ENCODE data around the gene UBE3B. TPM values are rescaled to one million over a fixed set of nuclear protein-coding genes. Genes with fewer than 3 reads are reported as not detected.

Gene UBE3B
- total RNA-seq, 1 donor from 2014 or later: 44.2 TPM

GRCh38 chr12:109572506-109572845 lies 95.0 kb downstream of the UBE3B start:
- H3K27ac Mint-ChIP-seq (ENCODE audit: unreplicated experiment): peak overlapping the region; percentile 81
- peaks cover 6% of the 10 kb centered on the region for H3K9me3 Mint-ChIP-seq (ENCODE audit: unreplicated experiment)
- peaks cover 8% of the 10 kb centered on the region for H3K27me3 Mint-ChIP-seq (ENCODE audit: unreplicated experiment)
- peak overlapping the region; percentile 92 for H3K4me3 Mint-ChIP-seq (ENCODE audit: unreplicated experiment)
- no peak for DNase-seq
- TF ChIP-seq, protein P1, sequence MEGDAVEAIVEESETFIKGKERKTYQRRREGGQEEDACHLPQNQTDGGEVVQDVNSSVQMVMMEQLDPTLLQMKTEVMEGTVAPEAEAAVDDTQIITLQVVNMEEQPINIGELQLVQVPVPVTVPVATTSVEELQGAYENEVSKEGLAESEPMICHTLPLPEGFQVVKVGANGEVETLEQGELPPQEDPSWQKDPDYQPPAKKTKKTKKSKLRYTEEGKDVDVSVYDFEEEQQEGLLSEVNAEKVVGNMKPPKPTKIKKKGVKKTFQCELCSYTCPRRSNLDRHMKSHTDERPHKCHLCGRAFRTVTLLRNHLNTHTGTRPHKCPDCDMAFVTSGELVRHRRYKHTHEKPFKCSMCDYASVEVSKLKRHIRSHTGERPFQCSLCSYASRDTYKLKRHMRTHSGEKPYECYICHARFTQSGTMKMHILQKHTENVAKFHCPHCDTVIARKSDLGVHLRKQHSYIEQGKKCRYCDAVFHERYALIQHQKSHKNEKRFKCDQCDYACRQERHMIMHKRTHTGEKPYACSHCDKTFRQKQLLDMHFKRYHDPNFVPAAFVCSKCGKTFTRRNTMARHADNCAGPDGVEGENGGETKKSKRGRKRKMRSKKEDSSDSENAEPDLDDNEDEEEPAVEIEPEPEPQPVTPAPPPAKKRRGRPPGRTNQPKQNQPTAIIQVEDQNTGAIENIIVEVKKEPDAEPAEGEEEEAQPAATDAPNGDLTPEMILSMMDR (IDR thresholded peaks at IDR 0.05; ENCODE audit: partially characterized antibody, unreplicated experiment): no peak
- H3K36me3 Mint-ChIP-seq (ENCODE audit: unreplicated experiment): no peaks in the 10 kb centered on the region
- H3K4me1 Mint-ChIP-seq (ENCODE audit: low read depth, unreplicated experiment): peaks cover 17% of the 10 kb centered on the region

GRCh38 chr12:109573029-109573913 lies 95.8 kb downstream of the UBE3B start, which contains the start of the genes MMAB and MVK:
Gene MMAB (minus strand): TSS chr12:109573504. CDS start chr12:109573480, 24 bp downstream.
Gene MVK (plus strand): TSS chr12:109573794. CDS start chr12:109574823, 1,029 bp downstream.
- no peaks in the 10 kb centered on the region for H3K36me3 Mint-ChIP-seq (ENCODE audit: unreplicated experiment)
- peak within 1 kb of the TSS; percentile 81 for H3K27ac Mint-ChIP-seq (ENCODE audit: unreplicated experiment)
- peaks cover 6% of the 10 kb centered on the region for H3K9me3 Mint-ChIP-seq (ENCODE audit: unreplicated experiment)
- TF ChIP-seq, protein P1 (IDR thresholded peaks at IDR 0.05; ENCODE audit: partially characterized antibody, unreplicated experiment): no peak
- H3K4me3 Mint-ChIP-seq (ENCODE audit: unreplicated experiment): peak within 1 kb of the TSS; percentile 92
- peak; percentile 97 for DNase-seq
- H3K4me1 Mint-ChIP-seq (ENCODE audit: low read depth, unreplicated experiment): peaks cover 17% of the 10 kb centered on the region
- H3K27me3 Mint-ChIP-seq (ENCODE audit: unreplicated experiment): peaks cover 8% of the 10 kb centered on the region

- H3K27me3 Mint-ChIP-seq (ENCODE audit: unreplicated experiment): peaks cover 8% of the 10 kb centered on the region
- H3K4me1 Mint-ChIP-seq (ENCODE audit: low read depth, unreplicated experiment): peaks cover 17% of the 10 kb centered on the region
- TF ChIP-seq, protein P1 (IDR thresholded peaks at IDR 0.05; ENCODE audit: partially characterized antibody, unreplicated experiment): no peak
- H3K27ac Mint-ChIP-seq (ENCODE audit: unreplicated experiment): no peak overlapping the region
- H3K36me3 Mint-ChIP-seq (ENCODE audit: unreplicated experiment): no peaks in the 10 kb centered on the region
- peaks cover 6% of the 10 kb centered on the region for H3K9me3 Mint-ChIP-seq (ENCODE audit: unreplicated experiment)
- no peak for DNase-seq
- peak overlapping the region; percentile 92 for H3K4me3 Mint-ChIP-seq (ENCODE audit: unreplicated experiment)
Measured at GRCh38 chr12:109573914-109574244, 96.4 kb downstream of the UBE3B start.

GRCh38 chr12:109575683-109576082 lies 98.2 kb downstream of the UBE3B start:
- TF ChIP-seq, protein P1 (IDR thresholded peaks at IDR 0.05; ENCODE audit: partially characterized antibody, unreplicated experiment): no peak
- Mint-ChIP-seq H3K36me3 (ENCODE audit: unreplicated experiment) (no peaks in the 10 kb centered on the region), H3K27me3 (ENCODE audit: unreplicated experiment) (peaks cover 8% of the 10 kb centered on the region), H3K4me3 (ENCODE audit: unreplicated experiment) (peak overlapping the region; percentile 55), H3K4me1 (ENCODE audit: low read depth, unreplicated experiment) (peaks cover 16% of the 10 kb centered on the region), H3K27ac (ENCODE audit: unreplicated experiment) (no peak overlapping the region), H3K9me3 (ENCODE audit: unreplicated experiment) (peaks cover 6% of the 10 kb centered on the region)
- DNase-seq: no peak

DNA sequence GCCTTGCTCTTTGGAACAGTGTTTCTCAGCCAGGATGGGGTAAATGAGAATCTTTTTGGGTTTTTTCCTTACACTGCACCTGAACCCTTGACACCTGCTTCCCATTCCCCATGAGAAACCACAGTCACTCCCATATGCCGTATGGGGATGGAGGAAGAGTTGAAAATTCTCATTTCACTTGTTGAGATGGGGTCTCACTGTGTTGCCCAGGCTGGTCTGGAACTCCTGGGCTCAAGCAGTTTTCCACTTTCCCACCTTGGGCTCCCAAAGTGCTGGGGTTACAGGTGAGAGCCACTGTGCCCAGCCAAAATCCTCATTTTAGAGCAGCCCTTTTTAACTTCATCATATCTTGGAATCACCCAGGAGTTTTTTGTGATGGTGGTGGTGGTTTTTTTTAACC lies 99.9 kb downstream of the UBE3B start:
- Mint-ChIP-seq H3K4me1 (ENCODE audit: low read depth, unreplicated experiment) (peaks cover 18% of the 10 kb centered on the region), H3K27me3 (ENCODE audit: unreplicated experiment) (peaks cover 8% of the 10 kb centered on the region), H3K27ac (ENCODE audit: unreplicated experiment) (no peak overlapping the region), H3K36me3 (ENCODE audit: unreplicated experiment) (no peaks in the 10 kb centered on the region), H3K9me3 (ENCODE audit: unreplicated experiment) (peaks cover 6% of the 10 kb centered on the region), H3K4me3 (ENCODE audit: unreplicated experiment) (no peak overlapping the region)
- TF ChIP-seq, protein P1 (IDR thresholded peaks at IDR 0.05; ENCODE audit: partially characterized antibody, unreplicated experiment): no peak
- DNase-seq: no peak

All from glutamatergic neuron (in vitro differentiated cells).